ENCODE measurements around the gene RNPS1. TPM values are rescaled to one million over a fixed set of nuclear protein-coding genes. Genes with fewer than 3 reads are reported as not detected.

RNPS1 gene
- total and polyA plus RNA-seq, 2 donors (not counting 3 experiments of a cell fraction or from before 2014, with no cell fraction given): 206 to 209 TPM

DNA sequence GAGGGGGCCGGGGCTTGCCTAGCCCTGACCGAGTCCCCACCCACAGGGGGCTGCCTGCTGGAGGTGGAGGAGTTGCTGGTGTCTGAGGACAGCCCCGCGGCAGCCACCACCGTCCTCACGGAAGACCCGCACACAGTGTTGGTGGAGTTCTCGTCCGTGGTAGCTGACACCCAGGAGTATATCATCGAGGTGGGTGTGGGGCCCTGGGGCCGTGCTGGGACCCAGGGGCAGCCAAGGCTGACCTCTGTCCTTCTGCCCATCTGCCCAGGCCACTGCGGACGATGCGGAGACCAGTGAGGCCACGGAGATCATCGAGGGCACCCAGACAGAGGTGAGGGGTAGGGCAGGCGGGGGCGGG, 33.1 kb downstream of the RNPS1 start:
- Histone ChIP-seq H3K27ac (ENCODE audit: insufficient read depth, low read depth, low read length) (no peak overlapping the region), H3K4me1 (ENCODE audit: control insufficient read depth, extremely low read depth, insufficient read depth, low read length) (peaks cover 10% of the 10 kb centered on the region), H4K20me1 (replicated peaks; ENCODE audit: control insufficient read depth, extremely low read depth, insufficient read depth, low read length) (no peaks in the 10 kb centered on the region), H3K36me3 (ENCODE audit: control insufficient read depth in 2 of 2, extremely low read depth in 1 of 2, insufficient read depth in 2 of 2, low read length in 2 of 2) (peaks cover 9 to 42% of the 10 kb centered on the region in 2 experiments), H3K9me1 (replicated peaks; ENCODE audit: control insufficient read depth, extremely low read depth, insufficient read depth, low read length) (no peaks in the 10 kb centered on the region), H3K4me2 (ENCODE audit: insufficient read depth, low read length) (no peak overlapping the region), H3K9ac (replicated peaks; ENCODE audit: extremely low read depth, insufficient read depth, low read length) (no peak overlapping the region), H3K27me3 (ENCODE audit: control insufficient read depth in 2 of 2, insufficient read depth in 2 of 2, low read length in 2 of 2) (peaks cover 5 to 18% of the 10 kb centered on the region in 2 experiments), H3K9me3 (replicated peaks; ENCODE audit: control insufficient read depth, insufficient read depth, low read length) (no peaks in the 10 kb centered on the region), H2AFZ (ENCODE audit: low read depth, low read length) (no peak overlapping the region), H3K79me2 (ENCODE audit: control insufficient read depth, insufficient read depth, low read length) (no peaks in the 10 kb centered on the region), H3K4me3 (replicated peaks in 1 of 3; ENCODE audit: insufficient read depth in 1 of 3, low read depth in 1 of 3, low read length in 3 of 3) (no peak overlapping the region)
- no TSS peak for BruUV-seq (replicated peaks)
- POLR2A ChIA-PET: no interaction called here
- TF ChIP-seq EZH2 (IDR thresholded peaks at IDR 0.05; ENCODE audit: borderline replicate concordance, low read depth, low read length, severe bottlenecking) (no peak), POLR2AphosphoS5 (IDR thresholded peaks at IDR 0.05; ENCODE audit: insufficient read depth, low read depth, low read length) (no peak), FOS (IDR thresholded peaks at IDR 0.05; ENCODE audit: borderline replicate concordance, insufficient read depth, low read length) (no peak), POLR2A (IDR thresholded peaks at IDR 0.05; ENCODE audit: low read depth, low read length) (no peak), GATA2 (IDR thresholded peaks at IDR 0.05; ENCODE audit: insufficient read depth, insufficient read length, low read depth, low read length) (no peak), MYC (IDR thresholded peaks at IDR 0.05; ENCODE audit: low read depth, low read length) (no peak), JUN (IDR thresholded peaks at IDR 0.05; ENCODE audit: borderline replicate concordance, insufficient read depth, insufficient read length, low read depth) (no peak)
- TF ChIP-seq, protein P1, sequence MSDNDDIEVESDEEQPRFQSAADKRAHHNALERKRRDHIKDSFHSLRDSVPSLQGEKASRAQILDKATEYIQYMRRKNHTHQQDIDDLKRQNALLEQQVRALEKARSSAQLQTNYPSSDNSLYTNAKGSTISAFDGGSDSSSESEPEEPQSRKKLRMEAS (IDR thresholded peaks at IDR 0.05; ENCODE audit: insufficient read depth, insufficient read length): no peak
- TF ChIP-seq, protein P2, sequence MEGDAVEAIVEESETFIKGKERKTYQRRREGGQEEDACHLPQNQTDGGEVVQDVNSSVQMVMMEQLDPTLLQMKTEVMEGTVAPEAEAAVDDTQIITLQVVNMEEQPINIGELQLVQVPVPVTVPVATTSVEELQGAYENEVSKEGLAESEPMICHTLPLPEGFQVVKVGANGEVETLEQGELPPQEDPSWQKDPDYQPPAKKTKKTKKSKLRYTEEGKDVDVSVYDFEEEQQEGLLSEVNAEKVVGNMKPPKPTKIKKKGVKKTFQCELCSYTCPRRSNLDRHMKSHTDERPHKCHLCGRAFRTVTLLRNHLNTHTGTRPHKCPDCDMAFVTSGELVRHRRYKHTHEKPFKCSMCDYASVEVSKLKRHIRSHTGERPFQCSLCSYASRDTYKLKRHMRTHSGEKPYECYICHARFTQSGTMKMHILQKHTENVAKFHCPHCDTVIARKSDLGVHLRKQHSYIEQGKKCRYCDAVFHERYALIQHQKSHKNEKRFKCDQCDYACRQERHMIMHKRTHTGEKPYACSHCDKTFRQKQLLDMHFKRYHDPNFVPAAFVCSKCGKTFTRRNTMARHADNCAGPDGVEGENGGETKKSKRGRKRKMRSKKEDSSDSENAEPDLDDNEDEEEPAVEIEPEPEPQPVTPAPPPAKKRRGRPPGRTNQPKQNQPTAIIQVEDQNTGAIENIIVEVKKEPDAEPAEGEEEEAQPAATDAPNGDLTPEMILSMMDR (IDR thresholded peaks at IDR 0.05; ENCODE audit: extremely low read depth in 1 of 2, insufficient read depth in 1 of 2, low read depth in 1 of 2, low read length in 2 of 2): no peak
- no peak for FAIRE-seq
- no peak for DNase-seq (ENCODE audit: low read depth, low spot score)
- intact Hi-C loops (cut with micrococcal nuclease): no loop called here
- CTCF ChIA-PET: no interaction called here
- dilution Hi-C loops (cut with MboI; ENCODE audit: extremely low pct_ligation_motif_present, low sequenced_read_pairs): no loop called here

All from endothelial cell of umbilical vein (primary cell).